IMR-90 (cell line): ENCODE measurements around the gene NPIPB8. TPM values are rescaled to one million over a fixed set of nuclear protein-coding genes. Genes with fewer than 3 reads are reported as not detected.
"Not testable (repeated sequence)": the region's sequence is repeated elsewhere in the genome, so short reads cannot be mapped to it uniquely, and the experiment has no call there.

Experiments
- ATAC-seq: fragments of 200-7000 bp; cut with Tn5 transposase; 2 replicates; pipeline ENCODE4 v1.9.1; 2020; ENCODE audit warnings: low read depth, mild to moderate bottlenecking, moderate library complexity
- BruUV-seq: library from RNA; stranded (reverse); fragments of 400-500 nt; replicated peaks from 2 replicates; lab custom pipeline; 2021; lab: Mats Ljungman, UMichigan
- CTCF ChIA-PET: fragments of 300-600 bp; formaldehyde crosslinking; extraction: SDS; loops from one replicate; lab custom pipeline; 2021; ENCODE audit warnings: antibody characterized with exemption; lab: Yijun Ruan, JAX
- POLR2A ChIA-PET: fragments of 300-600 bp; sonication (Branson Sonifier 250); formaldehyde crosslinking; loops from one replicate; lab custom pipeline; 2022; ENCODE audit warnings: antibody characterized with exemption; ENCODE audit not compliant: unreplicated experiment; lab: Charles Lee
- DNase-seq: peaks from one replicate; pipeline ENCODE4 v3.0.0; 2013
- H2AFZ ChIP-seq: replicated peaks from 2 replicates; pipeline ENCODE3; 2013; ENCODE audit warnings: low read length, mild to moderate bottlenecking; ENCODE audit not compliant: poor library complexity
- H2AK5ac ChIP-seq: 2 replicates; pipeline ENCODE4 v1.6.1; 2013; ENCODE audit warnings: low read depth, low read length, inconsistent platforms
- H2AK9ac ChIP-seq: replicated peaks from 2 replicates; pipeline ENCODE3; 2013; ENCODE audit warnings: mild to moderate bottlenecking, low read depth, low read length, moderate library complexity; ENCODE audit not compliant: poor library complexity
- H2BK120ac ChIP-seq: 2 replicates; pipeline ENCODE4 v1.6.1; 2013; ENCODE audit warnings: low read depth, low read length, inconsistent platforms
- H2BK15ac ChIP-seq: 3 replicates; pipeline ENCODE4 v1.6.1; 2013; ENCODE audit warnings: low read depth, low read length, inconsistent platforms
- H2BK20ac ChIP-seq: 2 replicates; pipeline ENCODE4 v1.6.1; 2013; ENCODE audit warnings: low read depth, mild to moderate bottlenecking, inconsistent platforms, low read length, moderate library complexity
- H2BK5ac ChIP-seq: 2 replicates; pipeline ENCODE4 v1.6.1; 2013; ENCODE audit warnings: mild to moderate bottlenecking, low read depth, low read length, inconsistent platforms; ENCODE audit not compliant: poor library complexity, severe bottlenecking
- H3K14ac ChIP-seq: replicated peaks from 2 replicates; pipeline ENCODE4 v1.6.1; 2013; ENCODE audit warnings: low read depth, low read length, inconsistent platforms
- H3K18ac ChIP-seq: 2 replicates; pipeline ENCODE4 v1.6.1; 2013; ENCODE audit warnings: low read depth, low read length, control low read depth
- H3K23ac ChIP-seq: 2 replicates; pipeline ENCODE4 v1.6.1; 2013; ENCODE audit warnings: low read depth, low read length, inconsistent platforms
- H3K27ac ChIP-seq: 2 replicates; pipeline ENCODE4 v1.5.1; 2013; ENCODE audit warnings: mild to moderate bottlenecking, control low read depth, low read length; ENCODE audit not compliant: insufficient read depth
- H3K27me3 ChIP-seq: 2 replicates; pipeline ENCODE4 v1.6.1; 2013; ENCODE audit warnings: low read length; ENCODE audit not compliant: control insufficient read depth, insufficient read depth
- H3K36me3 ChIP-seq: 2 replicates; pipeline ENCODE4 v1.6.1; 2013; ENCODE audit warnings: low read length, mixed read lengths; ENCODE audit not compliant: control insufficient read depth, insufficient read depth
- H3K4ac ChIP-seq: 2 replicates; pipeline ENCODE4 v1.6.1; 2013; ENCODE audit warnings: low read depth, low read length, inconsistent platforms
- H3K4me1 ChIP-seq: 2 replicates; pipeline ENCODE4 v1.6.1; 2013; ENCODE audit warnings: low read length, mixed read lengths; ENCODE audit not compliant: control insufficient read depth, insufficient read depth
- H3K4me2 ChIP-seq: 2 replicates; pipeline ENCODE4 v1.6.1; 2013; ENCODE audit warnings: low read depth, mild to moderate bottlenecking, control low read depth, low read length, moderate library complexity
- H3K4me3 ChIP-seq: 2 replicates; pipeline ENCODE4 v1.5.1; 2013; ENCODE audit warnings: low read depth, mild to moderate bottlenecking, control low read depth, low read length, moderate library complexity; ENCODE audit not compliant: insufficient read depth
- H3K56ac ChIP-seq: 2 replicates; pipeline ENCODE4 v1.6.1; 2013; ENCODE audit warnings: low read length, inconsistent platforms; ENCODE audit not compliant: insufficient read depth; ENCODE audit errors: extremely low read depth
- H3K79me1 ChIP-seq, 2 experiments: 2 replicates each; pipeline ENCODE4 v1.6.1; 2013; ENCODE audit warnings: low read length in 2 of 2, inconsistent platforms in 1 of 2, low read depth in 1 of 2
- H3K9ac ChIP-seq: 2 replicates; pipeline ENCODE4 v1.6.1; 2013; ENCODE audit warnings: low read depth, low read length, control low read depth
- H3K9me1 ChIP-seq: 2 replicates; pipeline ENCODE4 v1.6.1; 2013; ENCODE audit warnings: low read length, inconsistent platforms; ENCODE audit not compliant: insufficient read depth
- H3K9me3 ChIP-seq: 2 replicates; pipeline ENCODE4 v1.6.1; 2013; ENCODE audit warnings: low read length; ENCODE audit not compliant: control insufficient read depth, insufficient read depth
- H4K20me1 ChIP-seq: 2 replicates; pipeline ENCODE4 v1.6.1; 2013; ENCODE audit warnings: low read length, inconsistent platforms; ENCODE audit not compliant: insufficient read depth
- H4K5ac ChIP-seq: 2 replicates; pipeline ENCODE4 v1.6.1; 2013; ENCODE audit warnings: mild to moderate bottlenecking, low read depth, low read length, control low read depth
- H4K8ac ChIP-seq, 2 experiments: 2 replicates each; pipeline ENCODE4 v1.6.1; 2013; ENCODE audit warnings: low read depth in 2 of 2, low read length in 2 of 2, control low read depth in 1 of 2, inconsistent platforms in 1 of 2
- H4K91ac ChIP-seq: 2 replicates; pipeline ENCODE4 v1.6.1; 2013; ENCODE audit warnings: low read depth, low read length, inconsistent platforms; ENCODE audit not compliant: insufficient read depth
- WGBS, 2 experiments: methylation state at CpG; one replicate each; pipeline versions ENCODE4 v1.1.5 to v1.1.7; 2013; ENCODE audit warnings: missing lambda C conversion rate in 2 of 2; ENCODE audit not compliant: insufficient read length in 1 of 2; ENCODE audit errors: extremely low coverage in 2 of 2; 5-methylcytosine and 5-hydroxymethylcytosine counted together
- dilution Hi-C: fragments of 300-500 bp; cut with HindIII; formaldehyde crosslinking; loops from one replicate; pipeline ENCODE4 v1.14.3; 2018; ENCODE audit warnings: low sequenced_read_pairs; ENCODE audit not compliant: unreplicated experiment
- in situ Hi-C: fragments of 300-500 bp; cut with MboI; formaldehyde crosslinking; loops from 3 replicates; pipeline ENCODE4 v1.14.3; 2019; ENCODE audit warnings: low sequenced_read_pairs, inconsistent platforms, mixed read lengths
- intact Hi-C: fragments of 100-400 bp; cut with micrococcal nuclease; formaldehyde crosslinking; loops from 2 replicates; pipeline ENCODE4 v1.10.0; 2022
- polyA plus RNA-seq, 3 experiments: library from polyadenylated mRNA; depleted of rRNA; stranded (reverse); fragments of >200 nt; gene quantifications; 2 replicates each; pipeline ENCODE4 v1.2.3, GENCODE V29; 2012; ENCODE audit warnings: low replicate concordance in 1 of 3
- total RNA-seq: library from RNA; depleted of rRNA; stranded (reverse); fragments of >200 nt; gene quantifications from 2 replicates; pipeline ENCODE4 v1.2.3, GENCODE V29; 2012

NPIPB8 gene
- total and polyA plus RNA-seq, 2 of the 4 experiments (the other 2 are of a cell fraction) = not detected

- intact Hi-C loops, H3K4me2 ChIP-seq, H2BK120ac ChIP-seq, H2BK15ac ChIP-seq, H4K5ac ChIP-seq, H4K8ac ChIP-seq, H4K20me1 ChIP-seq, H3K56ac ChIP-seq, H3K18ac ChIP-seq, H3K4ac ChIP-seq, H3K9me3 ChIP-seq, H3K23ac ChIP-seq, POLR2A ChIA-PET, dilution Hi-C loops, DNase-seq, H3K14ac ChIP-seq, H2BK20ac ChIP-seq, H3K9me1 ChIP-seq, H2AK5ac ChIP-seq, in situ Hi-C loops, H3K4me3 ChIP-seq, H2AFZ ChIP-seq, H3K4me1 ChIP-seq, H2AK9ac ChIP-seq, H3K9ac ChIP-seq, H3K27ac ChIP-seq, H4K91ac ChIP-seq, H2BK5ac ChIP-seq, H3K79me1 ChIP-seq, ATAC-seq, H3K36me3 ChIP-seq, BruUV-seq: not testable (repeated sequence)
- H3K27me3 ChIP-seq = peaks cover 17% of the 10 kb centered on the region
- CTCF ChIA-PET = interaction anchor here (0.7 kb wide), 1 partner anchor 713 kb away, joined by 3 read pairs; no protein-coding TSS in a partner anchor
- no CpG with 5 or more reads among the region's 1 CpG for WGBS, 2 experiments
Measured at GRCh38 chr16:28620316-28620715, 17.5 kb upstream of the NPIPB8 start.
